Chondrocyte (in vitro differentiated cells): ENCODE measurements around the gene TOMM34. TPM values are rescaled to one million over a fixed set of nuclear protein-coding genes. Genes with fewer than 3 reads are reported as not detected.

Experiments
- DNase-seq: peaks from one replicate; pipeline ENCODE4 v3.0.0; 2021; ENCODE audit warnings: mixed read lengths, low spot score
- H3K27ac Mint-ChIP-seq: one replicate; pipeline ENCODE4 v1.8.0; 2021; ENCODE audit warnings: mild to moderate bottlenecking, moderate library complexity, mixed read lengths; ENCODE audit not compliant: unreplicated experiment
- H3K27me3 Mint-ChIP-seq: 2 replicates; pipeline ENCODE4 v1.8.0; 2021; ENCODE audit warnings: low read depth, mixed read lengths
- H3K36me3 Mint-ChIP-seq: 2 replicates; pipeline ENCODE4 v1.8.0; 2021; ENCODE audit warnings: low read depth, mixed read lengths
- H3K4me1 Mint-ChIP-seq: 2 replicates; pipeline ENCODE4 v1.8.0; 2021; ENCODE audit warnings: low read depth, mild to moderate bottlenecking, mixed read lengths
- H3K4me3 Mint-ChIP-seq: one replicate; pipeline ENCODE4 v1.8.0; 2021; ENCODE audit warnings: mild to moderate bottlenecking, moderate library complexity, mixed read lengths; ENCODE audit not compliant: unreplicated experiment
- H3K9me3 Mint-ChIP-seq: 2 replicates; pipeline ENCODE4 v1.8.0; 2021; ENCODE audit warnings: low read depth, mixed read lengths
- total RNA-seq: library from RNA; stranded (reverse); gene quantifications from 3 replicates; pipeline ENCODE4 v1.2.1, GENCODE V29; 2021
- TF ChIP-seq, protein P1 (sequence below): fragments of 200-600 bp; sonication (generic); IDR thresholded peaks from 2 replicates; pipeline ENCODE4 v1.5.0; 2021; ENCODE audit warnings: antibody characterized with exemption, mild to moderate bottlenecking, moderate library complexity

TOMM34 gene
- total RNA-seq, 1 donor from 2014 or later: 16.2 TPM

DNA sequence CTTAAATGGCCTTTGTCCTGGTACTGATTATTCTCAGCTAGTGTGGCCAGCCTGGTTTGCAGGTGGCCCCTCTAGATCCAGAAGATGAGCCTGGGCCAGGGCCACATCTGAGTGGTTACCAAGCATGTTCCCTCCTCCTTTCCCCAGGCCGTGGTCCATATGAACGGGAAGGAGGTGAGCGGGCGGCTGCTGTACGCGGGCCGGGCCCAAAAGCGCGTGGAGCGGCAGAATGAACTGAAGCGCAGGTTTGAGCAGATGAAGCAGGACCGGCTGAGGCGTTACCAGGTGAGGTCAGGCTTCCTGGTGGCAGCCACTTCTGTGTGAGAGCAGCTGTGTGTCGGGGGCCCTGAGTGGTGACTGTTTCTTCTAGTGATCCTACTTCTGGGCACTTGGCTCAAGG is 38.8 kb downstream of the TOMM34 start:
- no peak for DNase-seq
- Mint-ChIP-seq H3K36me3 (peaks cover 8% of the 10 kb centered on the region), H3K27ac (no peak overlapping the region)

DNA sequence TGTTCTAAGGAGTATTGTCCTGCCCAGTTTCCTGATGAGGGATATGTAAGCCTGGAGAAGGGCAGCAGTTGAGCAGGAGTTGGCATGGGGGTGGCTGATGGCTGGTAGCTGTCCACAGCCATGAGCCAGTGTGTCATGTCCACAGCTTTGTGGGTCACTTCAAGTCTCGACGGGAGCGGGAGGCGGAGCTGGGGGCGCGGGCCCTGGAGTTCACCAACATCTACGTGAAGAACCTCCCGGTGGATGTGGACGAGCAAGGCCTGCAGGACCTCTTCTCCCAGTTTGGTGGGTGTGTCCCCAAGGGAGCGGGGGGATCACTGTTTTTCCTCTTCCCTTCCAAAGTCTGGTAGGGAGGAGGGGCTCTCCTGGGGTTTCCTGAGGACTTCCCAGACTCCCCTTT is 41.4 kb downstream of the TOMM34 start:
- H3K4me3 Mint-ChIP-seq: no peak overlapping the region
- peaks cover 1% of the 10 kb centered on the region for H3K36me3 Mint-ChIP-seq
- TF ChIP-seq, protein P1, sequence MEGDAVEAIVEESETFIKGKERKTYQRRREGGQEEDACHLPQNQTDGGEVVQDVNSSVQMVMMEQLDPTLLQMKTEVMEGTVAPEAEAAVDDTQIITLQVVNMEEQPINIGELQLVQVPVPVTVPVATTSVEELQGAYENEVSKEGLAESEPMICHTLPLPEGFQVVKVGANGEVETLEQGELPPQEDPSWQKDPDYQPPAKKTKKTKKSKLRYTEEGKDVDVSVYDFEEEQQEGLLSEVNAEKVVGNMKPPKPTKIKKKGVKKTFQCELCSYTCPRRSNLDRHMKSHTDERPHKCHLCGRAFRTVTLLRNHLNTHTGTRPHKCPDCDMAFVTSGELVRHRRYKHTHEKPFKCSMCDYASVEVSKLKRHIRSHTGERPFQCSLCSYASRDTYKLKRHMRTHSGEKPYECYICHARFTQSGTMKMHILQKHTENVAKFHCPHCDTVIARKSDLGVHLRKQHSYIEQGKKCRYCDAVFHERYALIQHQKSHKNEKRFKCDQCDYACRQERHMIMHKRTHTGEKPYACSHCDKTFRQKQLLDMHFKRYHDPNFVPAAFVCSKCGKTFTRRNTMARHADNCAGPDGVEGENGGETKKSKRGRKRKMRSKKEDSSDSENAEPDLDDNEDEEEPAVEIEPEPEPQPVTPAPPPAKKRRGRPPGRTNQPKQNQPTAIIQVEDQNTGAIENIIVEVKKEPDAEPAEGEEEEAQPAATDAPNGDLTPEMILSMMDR: no peak

More for the DNA sequence above, 38.8 kb downstream of the TOMM34 start:
- no peaks in the 10 kb centered on the region for H3K4me1 Mint-ChIP-seq
- no peaks in the 10 kb centered on the region for H3K27me3 Mint-ChIP-seq
- H3K9me3 Mint-ChIP-seq: no peaks in the 10 kb centered on the region
- H3K4me3 Mint-ChIP-seq: no peak overlapping the region
- TF ChIP-seq, protein P1: no peak

DNA sequence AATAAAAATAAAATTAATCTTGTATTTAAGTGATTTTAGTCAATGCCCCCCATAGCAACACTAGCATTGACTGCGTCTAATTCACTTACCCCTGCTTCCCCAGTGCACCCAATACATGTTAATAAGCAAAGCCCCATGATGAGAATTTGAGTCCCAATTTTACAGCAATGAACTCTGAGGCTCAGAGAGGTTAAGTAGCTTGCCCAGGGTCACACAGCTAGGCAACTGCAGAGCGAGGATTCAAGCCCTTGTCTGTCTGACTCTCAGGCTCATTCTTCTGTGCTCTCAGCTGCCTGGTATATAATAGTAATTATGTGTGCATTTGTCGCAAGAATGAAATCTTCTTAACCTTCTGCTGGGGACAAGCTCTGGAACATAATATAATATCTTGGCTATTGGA is 41.9 kb downstream of the TOMM34 start:
- H3K36me3 Mint-ChIP-seq: peaks cover 1% of the 10 kb centered on the region
- no peak overlapping the region for H3K4me3 Mint-ChIP-seq
- H3K9me3 Mint-ChIP-seq: no peaks in the 10 kb centered on the region
- no peaks in the 10 kb centered on the region for H3K27me3 Mint-ChIP-seq
- no peak overlapping the region for H3K27ac Mint-ChIP-seq
- H3K4me1 Mint-ChIP-seq: no peaks in the 10 kb centered on the region
- TF ChIP-seq, protein P1: no peak
- DNase-seq: no peak

More for the DNA sequence above, 41.4 kb downstream of the TOMM34 start:
- Mint-ChIP-seq H3K4me1 (no peaks in the 10 kb centered on the region), H3K27me3 (no peaks in the 10 kb centered on the region), H3K9me3 (no peaks in the 10 kb centered on the region), H3K27ac (no peak overlapping the region)
- no peak for DNase-seq

DNA sequence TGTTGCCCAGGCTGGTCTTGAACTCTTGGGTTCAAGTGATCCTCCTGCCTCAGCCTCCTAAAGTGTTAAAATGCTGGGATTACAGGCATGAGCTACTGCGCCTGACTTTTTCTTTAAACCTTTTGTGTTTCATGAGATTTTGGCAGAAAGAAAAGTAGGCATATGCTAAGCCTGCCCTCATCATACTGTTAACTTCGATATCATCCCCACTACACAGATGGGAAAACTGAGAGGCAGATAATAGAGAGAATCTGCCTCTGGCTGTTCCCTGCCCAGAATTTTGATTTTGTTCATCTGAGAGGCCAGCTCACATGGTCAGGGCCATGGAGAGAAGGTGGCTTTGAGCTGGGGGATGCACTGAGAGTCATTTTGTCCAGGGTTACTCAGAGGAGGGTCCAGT is 42.8 kb downstream of the TOMM34 start:
- Mint-ChIP-seq H3K27me3 (no peaks in the 10 kb centered on the region), H3K36me3 (peaks cover 10% of the 10 kb centered on the region), H3K27ac (no peak overlapping the region), H3K4me1 (no peaks in the 10 kb centered on the region), H3K4me3 (no peak overlapping the region), H3K9me3 (no peaks in the 10 kb centered on the region)
- TF ChIP-seq, protein P1: no peak
- DNase-seq: no peak

DNA sequence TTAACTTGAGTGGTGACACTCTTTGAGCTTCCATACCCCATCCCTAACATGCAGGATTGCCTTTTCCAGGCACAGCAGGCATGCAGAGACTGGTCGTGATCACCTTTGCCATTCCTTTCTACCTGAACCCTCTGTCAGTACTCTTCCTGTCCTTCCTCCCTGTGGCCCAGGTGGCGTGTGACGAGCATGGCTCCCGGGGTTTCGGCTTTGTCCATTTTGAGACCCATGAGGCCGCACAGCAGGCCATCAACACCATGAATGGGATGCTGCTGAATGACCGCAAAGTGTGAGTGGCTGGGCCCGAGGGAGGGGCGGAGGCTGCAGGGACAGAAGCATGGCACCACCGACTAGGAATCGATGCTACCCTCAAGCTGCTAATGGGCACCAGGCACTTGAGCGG is 43.6 kb downstream of the TOMM34 start:
- Mint-ChIP-seq H3K4me3 (no peak overlapping the region), H3K27me3 (no peaks in the 10 kb centered on the region), H3K9me3 (no peaks in the 10 kb centered on the region), H3K36me3 (peaks cover 11% of the 10 kb centered on the region), H3K4me1 (peaks cover 1% of the 10 kb centered on the region), H3K27ac (no peak overlapping the region)
- DNase-seq: no peak
- TF ChIP-seq, protein P1: no peak
